GM18907 (cell line): ENCODE measurements around the gene CLEC2L.
"Not testable (repeated sequence)": the region's sequence is repeated elsewhere in the genome, so short reads cannot be mapped to it uniquely, and the experiment has no call there.

Source experiments
- ATAC-seq: cut with Tn5 transposase; IDR thresholded peaks from one replicate; pipeline ENCODE4 v1.9.1; 2021; ENCODE audit warnings: mild to moderate bottlenecking, moderate library complexity; ENCODE audit not compliant: unreplicated experiment

The CLEC2L gene

DNA sequence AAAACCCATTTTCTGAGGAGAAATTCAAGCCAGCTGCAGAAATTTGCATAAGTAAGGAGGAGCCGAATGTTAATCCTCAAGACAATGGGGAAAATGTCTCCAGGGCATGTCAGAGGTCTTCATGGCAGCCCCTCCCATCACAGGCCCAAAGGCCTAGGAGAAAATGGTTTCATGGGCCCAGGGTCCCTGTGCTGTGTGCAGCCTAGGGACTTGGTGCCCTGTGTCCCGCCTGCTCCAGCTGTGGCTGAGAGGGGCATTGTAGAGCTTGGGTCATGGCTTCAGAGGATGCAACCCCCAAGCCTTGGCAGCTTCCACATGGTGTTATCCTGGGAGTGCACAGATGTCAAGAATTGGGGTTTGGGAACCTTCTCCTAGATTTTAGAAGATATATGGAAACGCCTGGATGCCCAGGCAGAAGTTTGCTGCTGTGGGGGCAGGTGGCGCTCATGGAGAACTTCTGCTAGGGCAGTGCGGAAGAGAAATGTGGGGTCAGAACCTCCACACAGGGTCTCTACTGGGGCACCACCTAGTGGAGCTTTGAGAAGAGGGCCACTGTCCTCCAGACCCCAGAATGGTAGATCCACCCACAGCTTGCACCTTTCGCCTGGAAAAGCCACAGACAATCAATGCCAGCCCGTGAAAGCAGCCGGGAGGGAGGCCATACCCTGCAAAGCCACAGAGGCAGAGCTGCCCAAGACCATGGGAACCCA, 30.7 kb downstream of the CLEC2L start:
- ATAC-seq: not testable (repeated sequence)

DNA sequence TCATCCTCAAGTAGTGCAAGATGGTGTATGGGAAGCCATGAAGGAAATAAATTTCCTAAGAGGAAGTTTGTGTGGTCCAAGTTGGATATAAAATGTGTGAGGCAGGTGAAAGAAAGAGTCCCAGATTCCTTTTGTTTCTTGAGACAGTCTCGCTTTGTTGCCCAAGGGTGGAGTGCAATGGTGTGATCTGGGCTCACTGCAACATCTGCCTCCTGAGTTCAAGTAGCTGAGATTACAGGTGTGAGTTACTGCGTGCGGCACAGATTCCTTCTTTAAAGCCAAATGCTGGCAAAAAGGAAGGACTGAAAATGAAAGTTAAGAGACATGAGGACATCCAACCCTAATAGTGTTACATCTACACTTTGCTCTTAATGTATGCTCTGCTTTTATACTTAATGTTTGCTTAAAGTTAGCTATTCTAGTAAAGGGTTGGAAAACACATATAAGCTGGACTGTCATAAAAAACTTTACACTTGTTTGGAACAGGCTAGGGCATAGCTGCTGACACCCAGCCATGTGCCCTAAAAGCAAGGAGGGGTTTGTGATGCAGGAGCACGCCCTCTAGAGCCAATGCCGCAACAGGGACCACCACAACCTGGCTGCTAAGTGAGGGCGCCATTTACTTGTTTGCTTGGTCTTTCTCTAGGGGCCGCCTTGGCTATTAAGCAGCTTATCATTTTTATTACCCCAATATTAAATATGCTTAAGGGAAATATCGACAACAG, 34.5 kb downstream of the CLEC2L start:
- ATAC-seq: no peak

DNA sequence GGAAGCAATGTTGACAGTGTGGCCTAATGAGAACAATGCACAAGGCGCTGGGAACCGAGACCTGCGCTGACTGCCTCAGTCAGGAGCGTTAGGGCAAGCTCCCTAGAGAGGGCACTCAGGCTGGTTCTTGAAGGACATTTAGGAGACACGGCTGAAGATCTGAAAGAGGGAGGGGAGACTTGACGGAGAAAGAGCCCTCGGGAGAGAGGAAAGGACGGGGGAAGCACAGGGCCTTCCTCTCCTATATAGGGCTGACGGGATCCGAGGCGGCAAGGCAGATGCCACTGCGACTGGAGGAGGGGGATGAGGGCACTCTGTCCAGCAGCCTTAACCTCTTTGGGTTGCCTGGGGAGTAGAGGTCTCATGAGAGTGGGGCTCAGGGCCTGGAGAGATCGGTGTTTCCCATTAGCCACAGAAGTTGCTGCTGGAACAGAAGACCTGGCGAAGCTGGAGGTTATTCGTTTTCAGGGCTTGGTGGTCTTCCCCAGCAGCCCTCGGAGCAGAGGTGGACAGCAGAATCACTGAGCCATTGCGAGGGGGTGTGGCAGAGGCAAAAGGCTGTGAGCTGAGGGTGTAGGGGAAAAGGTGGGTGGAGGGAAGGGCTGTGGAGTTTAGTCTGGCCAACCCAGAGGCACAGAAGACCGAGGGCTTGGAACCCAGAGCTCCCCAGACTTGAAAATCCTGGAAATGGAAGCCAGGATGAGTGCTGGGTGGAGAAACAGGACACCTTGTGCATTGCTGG, 36.0 kb downstream of the CLEC2L start:
- ATAC-seq: no peak

DNA sequence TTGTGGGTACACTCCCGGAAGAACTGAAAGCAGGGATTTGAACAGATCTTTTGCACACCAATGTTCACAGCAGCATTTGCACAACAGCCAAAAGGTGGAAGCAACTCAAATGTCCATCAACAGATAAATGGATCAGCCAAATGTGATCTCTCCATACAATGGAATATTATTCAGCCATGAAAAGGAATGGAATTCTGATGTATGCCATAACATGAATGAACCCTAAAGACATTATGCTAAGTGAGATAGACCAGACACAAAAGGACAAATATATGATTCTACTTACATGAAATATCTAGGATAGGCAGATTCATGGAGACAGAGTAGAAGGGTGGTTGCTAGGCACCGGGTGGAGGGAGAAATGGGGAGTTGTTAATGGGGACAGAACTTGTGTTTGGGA, 36.7 kb downstream of the CLEC2L start:
- no peak for ATAC-seq

DNA sequence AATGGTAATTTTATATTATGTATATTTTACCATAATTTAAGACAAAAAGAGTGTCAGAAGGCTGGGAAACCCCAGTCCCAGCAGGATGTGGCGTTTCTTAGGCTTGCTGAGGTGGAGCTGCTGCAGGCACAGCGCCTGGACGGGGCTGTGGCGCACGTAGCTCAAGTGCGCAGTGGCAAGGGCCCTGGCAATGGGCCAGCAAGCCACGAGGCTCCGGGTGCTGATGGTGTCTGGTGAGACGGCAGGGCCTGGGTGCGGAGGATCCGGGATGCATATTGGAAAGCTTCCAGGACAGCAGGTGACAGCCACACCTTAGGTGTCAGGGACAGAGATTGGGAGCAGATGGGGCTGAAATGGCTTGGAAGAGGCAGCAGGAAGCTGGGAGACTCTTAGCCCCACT, 37.2 kb downstream of the CLEC2L start:
- no peak for ATAC-seq

DNA sequence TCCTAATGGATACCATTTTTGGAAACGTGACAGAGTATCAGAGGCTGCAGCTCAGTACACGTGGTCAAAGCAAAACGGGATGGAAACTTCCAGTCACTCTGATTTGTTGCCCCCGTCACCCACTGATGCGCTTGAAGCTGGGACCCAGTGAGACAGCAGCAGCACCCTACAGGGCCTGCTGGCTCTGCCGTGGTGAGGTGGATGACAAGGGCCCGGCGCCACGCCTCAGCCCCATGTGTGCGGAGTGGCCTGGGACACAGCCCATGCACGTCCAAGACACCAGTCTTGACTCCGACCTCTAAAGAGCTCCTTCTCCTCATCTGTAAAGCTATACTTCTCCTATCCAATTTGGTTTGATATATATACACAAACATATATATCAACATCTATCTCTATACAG, 39.0 kb downstream of the CLEC2L start:
- ATAC-seq: no peak

DNA sequence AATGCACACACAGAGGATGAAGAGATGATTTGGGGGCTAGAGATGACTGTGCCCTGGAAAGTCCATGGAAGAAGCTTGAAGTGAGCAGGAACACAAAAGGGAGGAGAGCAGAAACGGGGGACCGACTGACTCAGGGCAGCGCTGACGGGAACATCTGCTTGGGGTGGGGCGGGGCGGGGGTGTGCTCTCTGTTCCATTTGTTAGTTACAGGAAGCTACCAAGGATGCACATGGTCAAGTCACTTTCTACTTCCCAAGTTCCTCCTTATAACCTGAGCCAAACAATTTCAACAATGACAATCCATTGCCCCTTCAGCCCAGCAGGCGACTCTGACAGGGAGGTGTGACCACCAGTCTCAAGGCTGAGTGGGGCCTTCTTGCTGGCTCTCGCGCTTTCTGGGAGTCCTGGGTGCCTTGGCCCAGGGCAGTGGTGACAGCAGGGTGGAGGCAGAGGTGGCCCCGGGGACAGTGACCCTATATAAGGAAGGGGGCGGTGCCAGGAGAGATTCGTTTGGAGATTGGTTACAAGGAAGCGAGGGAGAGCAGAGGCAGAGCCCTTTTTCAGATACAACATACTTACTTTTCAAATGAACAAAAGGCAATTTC, 39.6 kb downstream of the CLEC2L start:
- ATAC-seq: no peak

DNA sequence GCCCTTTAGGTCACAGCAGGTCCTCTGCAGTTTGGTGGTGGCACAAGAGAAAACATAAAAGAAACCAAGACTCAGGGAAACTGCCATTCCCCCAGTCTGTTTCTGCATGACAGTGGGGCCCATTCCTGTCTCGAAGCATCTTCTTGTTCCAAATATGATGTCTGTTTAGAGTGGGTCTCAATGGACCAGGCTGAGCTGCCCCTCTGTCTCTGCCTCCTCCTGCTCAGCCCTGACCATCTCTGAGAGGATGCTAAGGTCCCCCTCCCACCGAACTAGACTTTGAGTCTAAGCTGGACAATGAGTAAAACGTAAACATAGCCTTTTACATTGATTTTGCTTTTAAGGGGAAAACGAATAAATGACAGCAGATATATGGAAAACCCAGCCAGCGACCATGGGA, 40.4 kb downstream of the CLEC2L start:
- ATAC-seq: no peak

DNA sequence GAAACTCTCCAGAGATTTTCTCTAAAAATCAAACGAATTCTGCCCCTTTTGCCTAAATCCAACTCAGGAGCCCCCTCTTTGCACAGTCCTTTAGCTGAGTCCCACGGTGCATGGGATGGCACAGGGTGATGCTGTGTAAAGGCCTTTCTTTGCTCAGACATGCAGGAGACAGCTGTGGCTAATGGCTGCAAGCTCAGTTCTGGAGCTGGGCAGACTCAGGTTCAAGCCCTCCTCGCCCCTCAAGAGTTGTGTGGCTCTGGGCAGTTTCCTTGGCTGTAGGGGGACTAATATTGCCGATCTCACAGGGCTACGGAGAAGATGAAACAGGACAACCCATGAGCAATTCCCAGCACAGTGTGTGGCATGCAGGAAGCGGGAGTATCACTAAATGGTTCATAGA, 42.6 kb downstream of the CLEC2L start:
- ATAC-seq: no peak

DNA sequence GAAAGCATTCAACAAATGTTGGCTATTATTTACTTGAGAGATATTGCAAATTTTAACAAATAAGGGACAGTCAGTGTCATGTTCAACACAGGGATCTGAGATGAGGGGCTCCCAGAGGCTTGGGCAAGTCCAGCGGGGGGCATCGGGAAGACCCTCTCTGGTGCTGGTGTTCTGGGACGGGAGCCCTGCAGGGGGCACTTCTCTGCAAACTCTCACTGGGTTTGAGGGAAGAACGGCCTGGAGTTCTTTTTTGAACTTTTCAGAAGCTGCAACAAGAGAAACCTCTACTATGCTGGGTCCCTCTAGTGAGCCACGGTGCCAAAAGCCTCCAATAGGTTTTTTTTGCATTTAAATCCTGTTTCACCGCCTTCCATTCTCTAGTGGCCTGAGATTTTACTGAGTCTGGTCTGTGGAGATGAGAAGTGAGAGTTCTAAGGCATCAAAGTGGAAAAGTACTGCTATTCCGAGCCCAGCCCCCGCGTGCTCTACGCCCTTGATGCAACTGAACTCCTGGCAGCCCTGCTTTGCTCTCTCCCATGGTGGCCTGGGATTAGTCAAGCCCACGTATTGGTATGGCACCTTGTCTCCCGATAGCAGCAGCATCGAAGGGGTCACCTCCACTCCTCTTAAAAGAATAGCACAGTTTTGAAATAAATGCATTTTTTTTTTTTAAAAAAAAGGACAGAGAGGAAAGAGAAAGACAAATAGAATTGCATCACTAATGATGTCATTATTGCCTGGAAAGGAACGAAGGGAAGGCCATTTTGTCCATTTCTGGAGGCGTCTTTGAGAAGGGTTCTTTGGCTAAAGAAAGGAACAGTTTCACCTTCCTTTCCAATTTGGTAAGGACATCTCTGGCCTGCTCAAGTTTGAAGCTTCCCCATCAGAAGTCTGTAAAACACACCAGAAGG, 43.5 kb downstream of the CLEC2L start:
- no peak for ATAC-seq

DNA sequence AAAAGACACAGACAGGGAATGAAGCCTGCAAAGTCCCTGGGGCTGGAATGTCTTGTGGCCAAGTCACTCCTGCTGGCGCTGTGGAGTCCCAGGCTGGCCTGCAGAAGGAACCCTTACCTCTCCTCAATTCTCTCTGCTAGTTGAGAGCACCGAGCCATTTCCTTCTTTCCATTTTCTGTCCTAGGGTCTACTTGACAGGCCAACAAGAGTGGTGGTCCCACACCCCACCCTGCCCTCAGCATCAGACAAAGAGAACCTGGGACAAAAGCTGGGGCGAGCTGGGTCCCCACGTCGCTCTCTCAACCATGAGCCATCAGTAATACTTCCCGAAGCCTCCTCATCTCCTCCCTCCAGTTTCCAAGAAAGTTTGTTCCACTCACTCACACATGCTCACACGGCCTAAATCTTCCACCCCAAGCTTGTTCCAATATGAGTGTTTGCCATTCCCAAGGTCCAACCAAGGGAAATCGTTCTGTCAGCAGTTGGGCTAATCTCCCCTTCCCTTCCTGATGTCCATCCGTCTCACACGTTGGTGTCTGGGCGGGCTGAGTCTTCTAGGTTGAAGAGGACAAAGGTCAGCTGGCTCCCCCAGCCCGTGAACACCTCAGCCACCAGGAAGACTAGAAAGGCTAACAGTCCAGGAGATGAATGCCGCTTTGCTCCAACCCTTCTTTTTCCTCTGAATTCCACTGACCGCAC, 44.3 kb downstream of the CLEC2L start:
- ATAC-seq: no peak

DNA sequence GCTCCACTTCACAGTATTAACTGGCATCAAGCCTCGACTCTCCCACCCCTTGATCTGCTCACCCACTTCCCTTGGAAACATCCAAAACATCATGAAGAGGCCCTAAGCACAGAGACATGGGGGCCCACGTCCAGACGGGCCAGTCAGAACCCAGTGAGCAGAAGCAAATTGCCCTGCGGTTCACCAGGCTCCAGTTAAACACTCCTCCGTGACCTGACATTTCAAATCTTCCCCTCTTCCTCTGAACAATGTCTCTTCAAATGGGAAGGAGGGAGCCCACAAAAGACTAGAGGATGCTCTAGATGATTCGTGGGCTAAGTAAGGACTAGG, 44.8 kb downstream of the CLEC2L start:
- ATAC-seq: no peak

DNA sequence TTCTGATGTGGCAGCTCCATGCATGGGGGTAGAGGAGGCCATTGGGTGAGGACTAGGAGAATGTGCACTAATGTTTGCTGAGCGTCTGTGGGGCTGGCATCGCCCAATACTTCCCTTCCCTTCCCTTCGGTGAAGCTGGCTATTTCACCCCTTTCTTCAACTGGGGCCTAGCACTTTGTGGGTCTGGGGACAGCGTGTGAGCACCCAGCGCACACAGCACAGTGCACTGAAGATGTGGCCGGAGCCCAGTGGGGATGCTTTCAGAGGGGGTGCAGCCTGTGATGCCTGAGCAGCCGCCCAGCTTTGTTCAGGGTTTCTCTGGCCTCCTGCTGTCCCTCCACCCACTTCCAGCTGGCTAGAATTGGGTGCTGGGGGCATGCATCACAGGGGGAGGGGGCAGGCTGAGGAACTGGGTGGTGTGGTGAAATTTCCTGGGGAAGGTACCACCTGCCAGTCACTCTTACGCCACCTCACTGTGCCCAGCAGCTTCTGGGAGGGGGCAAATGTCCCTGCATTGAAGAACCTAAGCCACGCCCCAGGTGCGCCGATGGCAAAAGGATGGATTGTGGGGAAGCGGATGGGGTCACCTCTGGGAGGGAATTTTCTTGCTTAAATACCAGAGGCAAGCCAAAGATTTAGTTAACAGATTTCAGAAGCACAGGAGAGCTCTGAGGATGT, 45.5 kb downstream of the CLEC2L start:
- no peak for ATAC-seq

DNA sequence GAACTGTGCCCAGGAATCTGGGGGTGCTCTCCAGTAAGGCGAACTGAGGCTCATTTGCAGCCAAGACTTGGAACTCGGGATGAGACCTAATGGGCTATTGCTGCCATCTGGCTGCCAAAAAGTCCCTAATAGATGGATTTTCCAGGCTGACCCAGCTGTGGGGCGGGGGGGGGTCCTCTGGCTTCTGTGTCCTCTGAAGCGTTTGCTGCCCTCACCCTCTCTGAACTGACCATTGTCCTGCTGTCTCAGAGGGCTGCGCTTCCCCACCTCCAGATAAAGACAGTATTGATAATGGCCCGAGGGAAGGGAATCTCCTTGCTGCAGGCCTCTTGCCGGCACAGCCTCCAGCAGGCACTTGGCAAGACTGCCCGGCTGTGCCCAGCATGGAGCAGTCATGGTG, 46.6 kb downstream of the CLEC2L start:
- no peak for ATAC-seq

DNA sequence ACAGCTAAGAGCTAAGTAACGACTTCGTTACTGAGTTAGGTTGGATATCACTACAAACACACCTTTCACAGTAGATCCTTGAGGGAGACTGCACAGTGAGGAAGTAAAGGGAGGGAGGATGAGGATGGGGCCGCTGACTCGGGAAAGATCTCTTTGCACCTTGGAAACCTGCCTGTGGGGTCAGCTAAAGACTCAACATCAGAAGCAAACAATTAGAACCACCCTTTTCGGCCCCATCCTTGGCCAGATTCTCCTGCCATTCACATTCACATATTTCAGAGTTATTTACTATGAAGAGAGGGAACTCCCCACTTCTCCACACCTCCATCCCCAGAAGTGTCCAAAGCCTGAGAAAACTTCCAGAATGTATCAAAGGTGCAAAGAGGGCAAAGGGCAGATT, 47.1 kb downstream of the CLEC2L start:
- no peak for ATAC-seq

DNA sequence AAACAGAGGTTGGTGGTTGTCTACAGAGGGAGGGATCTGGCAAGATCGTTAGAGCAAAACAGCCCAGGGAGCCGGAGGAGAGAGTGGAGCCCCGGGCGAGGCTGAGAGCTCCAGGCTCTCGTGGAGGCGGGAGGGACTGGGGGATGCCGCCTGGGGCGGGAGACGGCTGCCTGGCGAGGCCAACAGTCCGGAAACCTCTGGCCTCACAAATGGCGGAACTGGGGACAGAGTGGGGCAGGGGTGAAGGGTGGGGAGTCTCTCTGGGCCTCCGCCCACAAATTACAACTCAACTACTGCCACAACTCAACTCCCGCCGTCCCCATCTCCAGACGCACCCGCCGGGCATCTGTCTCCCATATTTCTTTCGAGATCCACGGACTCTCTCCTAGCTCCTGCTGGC, 47.7 kb downstream of the CLEC2L start:
- ATAC-seq: no peak

DNA sequence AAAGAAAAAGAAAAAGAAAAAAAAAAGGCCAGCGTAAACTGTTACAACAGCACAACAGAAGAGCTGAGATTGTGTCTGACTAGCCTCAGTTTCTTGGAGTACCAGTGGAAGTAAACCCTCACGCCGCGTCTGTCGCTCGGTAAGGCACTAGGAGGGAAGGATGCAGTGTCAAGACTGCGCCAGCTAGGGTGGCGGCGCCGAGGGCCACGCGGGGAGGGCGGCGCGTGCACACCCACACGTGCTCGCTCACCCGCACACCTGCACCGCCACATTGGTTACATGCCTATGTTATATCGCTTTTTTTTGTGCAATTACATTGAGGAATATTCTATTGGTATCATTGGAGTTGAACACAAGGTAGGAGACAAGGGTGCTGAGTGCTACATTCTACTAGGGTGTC, 48.2 kb downstream of the CLEC2L start:
- no peak for ATAC-seq

DNA sequence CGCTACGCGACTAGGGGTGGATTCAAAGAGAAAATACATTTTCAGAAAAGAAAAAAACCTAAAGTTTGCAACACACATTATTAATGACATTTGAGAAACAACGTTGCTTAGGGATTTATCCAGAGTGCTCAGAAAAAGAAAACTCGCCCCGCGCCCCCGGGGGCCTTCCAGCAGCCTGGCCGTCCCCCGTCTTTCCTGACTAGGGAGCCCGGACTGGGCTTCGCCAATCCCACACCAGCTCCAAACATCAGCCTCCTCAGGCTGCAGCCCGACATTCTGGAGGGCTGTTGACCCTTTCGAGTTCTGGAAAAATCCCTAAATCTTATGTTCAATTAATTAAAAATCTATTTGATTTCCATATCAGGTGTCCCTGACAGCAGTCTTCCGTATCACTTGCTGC, 48.6 kb downstream of the CLEC2L start:
- ATAC-seq: no peak

DNA sequence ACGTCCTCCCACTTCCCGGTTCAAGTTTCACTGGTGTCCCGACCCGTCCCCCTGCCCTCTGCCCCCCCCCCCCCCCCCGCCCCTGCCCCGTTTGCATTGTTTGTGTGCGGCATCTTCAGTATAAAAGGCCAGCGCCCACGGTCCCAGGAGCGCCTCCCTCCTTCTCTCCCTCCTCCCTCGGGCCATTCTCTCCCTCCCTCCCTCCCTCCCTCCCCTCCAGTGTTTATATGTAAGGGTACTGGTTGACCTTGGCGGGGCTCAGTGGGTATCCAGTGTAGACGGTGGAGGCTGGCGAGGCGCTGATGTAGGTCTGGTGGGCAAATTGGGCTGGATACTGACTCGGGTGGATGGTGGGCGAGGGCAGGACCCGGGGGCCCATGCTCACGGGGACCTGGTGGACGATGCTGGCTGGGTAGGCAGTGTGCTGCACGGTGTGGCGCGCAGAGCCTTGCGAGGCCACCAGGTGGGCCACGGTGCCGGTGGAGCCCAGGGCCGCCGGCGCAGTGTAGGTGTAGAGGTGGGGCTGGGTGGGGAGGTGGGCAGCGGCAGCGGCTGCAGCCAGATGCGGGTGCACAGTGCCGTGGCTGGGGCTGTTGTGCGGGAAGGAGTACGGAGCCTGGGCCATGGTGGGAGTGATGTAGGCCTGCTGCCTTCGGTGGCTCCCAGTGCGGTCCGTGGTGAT, 49.4 kb downstream of the CLEC2L start:
- ATAC-seq: no peak
